ENCODE data around the gene CTNND2. TPM values are rescaled to one million over a fixed set of nuclear protein-coding genes. Genes with fewer than 3 reads are reported as not detected.

Gene CTNND2
- total RNA-seq, 2 experiments from 2014 or later: not detected

- Mint-ChIP-seq H3K27me3 (no peaks in the 10 kb centered on the region), H3K36me3 (ENCODE audit: low read depth) (no peaks in the 10 kb centered on the region), H3K27ac (no peak overlapping the region), H3K9me3 (no peaks in the 10 kb centered on the region), H3K4me1 (ENCODE audit: low read depth) (no peaks in the 10 kb centered on the region), H3K4me3 (no peak overlapping the region)
- ATAC-seq (no peak), DNase-seq (no peak)
- POLR2A ChIA-PET: no interaction called here
- TF ChIP-seq CTCF (IDR thresholded peaks at IDR 0.05): no peak
- CTCF ChIA-PET: no interaction called here
- intact Hi-C loops (cut with micrococcal nuclease): no loop called here
Observed at GRCh38 chr5:11364531-11364930, 539.7 kb downstream of the CTNND2 start.

- H3K27ac Mint-ChIP-seq: no peak overlapping the region
- no peak for TF ChIP-seq CTCF (IDR thresholded peaks at IDR 0.05)
- H3K27me3 Mint-ChIP-seq: no peaks in the 10 kb centered on the region
- no peaks in the 10 kb centered on the region for H3K9me3 Mint-ChIP-seq
- ChIA-PET CTCF (no interaction called here), POLR2A (interaction anchor here (1.1 kb wide), 1 partner anchor 11 kb away, joined by 3 read pairs; no protein-coding TSS in a partner anchor)
- no peaks in the 10 kb centered on the region for H3K4me1 Mint-ChIP-seq (ENCODE audit: low read depth)
- no peak overlapping the region for H3K4me3 Mint-ChIP-seq
- no peak for DNase-seq
- no peak for ATAC-seq
- intact Hi-C loops (cut with micrococcal nuclease): no loop called here
- H3K36me3 Mint-ChIP-seq (ENCODE audit: low read depth): no peaks in the 10 kb centered on the region
Observed at GRCh38 chr5:11363631-11364178, 540.5 kb downstream of the CTNND2 start.

DNA sequence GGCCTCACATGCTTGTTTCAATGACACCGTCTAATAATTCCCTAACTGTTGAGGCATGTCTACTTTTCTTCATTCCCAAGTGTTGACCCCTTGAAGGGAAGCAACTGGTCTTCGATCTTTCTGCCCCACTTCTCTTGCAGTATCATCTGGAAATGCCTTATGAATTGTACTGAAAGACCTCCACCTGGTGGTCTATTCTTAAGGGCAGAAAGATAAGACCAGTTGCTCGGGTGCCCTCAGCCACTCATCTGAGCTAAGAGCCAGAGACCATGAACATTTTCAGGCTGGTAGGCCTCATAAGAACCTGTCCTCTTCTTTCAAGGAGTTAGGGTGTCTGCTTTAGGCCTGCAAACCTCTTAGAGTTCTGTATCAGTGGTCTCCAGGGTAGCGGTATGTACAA, 542.5 kb downstream of the CTNND2 start:
- intact Hi-C loops (cut with micrococcal nuclease): no loop called here
- Mint-ChIP-seq H3K27me3 (no peaks in the 10 kb centered on the region), H3K27ac (no peak overlapping the region), H3K4me3 (no peak overlapping the region), H3K9me3 (no peaks in the 10 kb centered on the region), H3K36me3 (ENCODE audit: low read depth) (no peaks in the 10 kb centered on the region), H3K4me1 (ENCODE audit: low read depth) (no peaks in the 10 kb centered on the region)
- ChIA-PET POLR2A (no interaction called here), CTCF (no interaction called here)
- ATAC-seq (no peak), DNase-seq (no peak)
- TF ChIP-seq CTCF (IDR thresholded peaks at IDR 0.05): no peak

DNA sequence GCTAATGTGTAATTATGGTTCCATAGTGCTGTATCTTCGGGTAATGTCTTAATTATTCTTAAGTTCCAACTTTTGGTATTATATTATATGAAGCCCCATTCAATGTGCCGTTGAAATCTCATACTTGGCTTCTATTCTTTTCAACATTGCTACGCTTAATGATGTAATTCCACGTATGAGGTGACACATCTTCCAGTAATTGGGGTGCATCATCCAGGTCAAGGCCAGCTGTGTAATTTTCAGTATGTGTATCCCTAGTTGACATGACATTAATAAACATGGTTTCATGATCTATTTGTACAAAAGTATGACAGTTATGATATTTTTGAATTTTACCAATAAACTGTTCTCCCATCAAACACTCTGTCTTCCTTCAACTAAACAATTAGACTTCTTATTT, 546.3 kb downstream of the CTNND2 start:
- no peaks in the 10 kb centered on the region for H3K4me1 Mint-ChIP-seq (ENCODE audit: low read depth)
- ChIA-PET POLR2A (no interaction called here), CTCF (no interaction called here)
- no peak overlapping the region for H3K27ac Mint-ChIP-seq
- intact Hi-C loops (cut with micrococcal nuclease): no loop called here
- TF ChIP-seq CTCF (IDR thresholded peaks at IDR 0.05): no peak
- peaks cover 3% of the 10 kb centered on the region for H3K9me3 Mint-ChIP-seq
- no peaks in the 10 kb centered on the region for H3K36me3 Mint-ChIP-seq (ENCODE audit: low read depth)
- H3K4me3 Mint-ChIP-seq: no peak overlapping the region
- no peaks in the 10 kb centered on the region for H3K27me3 Mint-ChIP-seq
- DNase-seq: no peak
- no peak for ATAC-seq

GRCh38 chr5:11355491-11355890, 548.8 kb downstream of the CTNND2 start:
- DNase-seq: no peak
- POLR2A ChIA-PET: no interaction called here
- no peak overlapping the region for H3K27ac Mint-ChIP-seq

More at GRCh38 chr5:11355491-11355890, 548.8 kb downstream of the CTNND2 start:
- H3K27me3 Mint-ChIP-seq: no peaks in the 10 kb centered on the region
- H3K36me3 Mint-ChIP-seq (ENCODE audit: low read depth): no peaks in the 10 kb centered on the region
- H3K9me3 Mint-ChIP-seq: peaks cover 3% of the 10 kb centered on the region
- no peak overlapping the region for H3K4me3 Mint-ChIP-seq
- intact Hi-C loops (cut with micrococcal nuclease): no loop called here
- no peak for TF ChIP-seq CTCF (IDR thresholded peaks at IDR 0.05)
- no peaks in the 10 kb centered on the region for H3K4me1 Mint-ChIP-seq (ENCODE audit: low read depth)
- no peak for ATAC-seq
- CTCF ChIA-PET: no interaction called here

Data from activated CD8-positive, alpha-beta T cell treated with anti-CD3 and anti-CD28 coated beads for 36 hours (primary cell).